HG03060 (cell line): ENCODE measurements around the gene IL17RB.

ENCODE experiments used
- ATAC-seq: cut with Tn5 transposase; IDR thresholded peaks from one replicate; pipeline ENCODE4 v1.9.1; 2021; ENCODE audit warnings: low read depth, moderate number of reproducible peaks; ENCODE audit not compliant: unreplicated experiment

IL17RB gene

DNA sequence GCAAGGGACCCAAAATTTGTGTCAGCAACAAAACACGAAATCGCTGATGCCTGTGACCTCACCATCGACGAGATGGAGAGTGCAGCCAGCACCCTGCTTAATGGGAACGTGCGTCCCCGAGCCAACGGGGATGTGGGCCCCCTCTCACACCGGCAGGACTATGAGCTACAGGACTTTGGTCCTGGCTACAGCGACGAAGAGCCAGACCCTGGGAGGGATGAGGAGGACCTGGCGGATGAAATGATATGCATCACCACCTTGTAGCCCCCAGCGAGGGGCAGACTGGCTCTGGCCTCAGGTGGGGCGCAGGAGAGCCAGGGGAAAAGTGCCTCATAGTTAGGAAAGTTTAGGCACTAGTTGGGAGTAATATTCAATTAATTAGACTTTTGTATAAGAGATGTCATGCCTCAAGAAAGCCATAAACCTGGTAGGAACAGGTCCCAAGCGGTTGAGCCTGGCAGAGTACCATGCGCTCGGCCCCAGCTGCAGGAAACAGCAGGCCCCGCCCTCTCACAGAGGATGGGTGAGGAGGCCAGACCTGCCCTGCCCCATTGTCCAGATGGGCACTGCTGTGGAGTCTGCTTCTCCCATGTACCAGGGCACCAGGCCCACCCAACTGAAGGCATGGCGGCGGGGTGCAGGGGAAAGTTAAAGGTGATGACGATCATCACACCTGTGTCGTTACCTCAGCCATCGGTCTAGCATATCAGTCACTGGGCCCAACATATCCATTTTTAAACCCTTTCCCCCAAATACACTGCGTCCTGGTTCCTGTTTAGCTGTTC, 35.0 kb upstream of the IL17RB start:
- no peak for ATAC-seq

DNA sequence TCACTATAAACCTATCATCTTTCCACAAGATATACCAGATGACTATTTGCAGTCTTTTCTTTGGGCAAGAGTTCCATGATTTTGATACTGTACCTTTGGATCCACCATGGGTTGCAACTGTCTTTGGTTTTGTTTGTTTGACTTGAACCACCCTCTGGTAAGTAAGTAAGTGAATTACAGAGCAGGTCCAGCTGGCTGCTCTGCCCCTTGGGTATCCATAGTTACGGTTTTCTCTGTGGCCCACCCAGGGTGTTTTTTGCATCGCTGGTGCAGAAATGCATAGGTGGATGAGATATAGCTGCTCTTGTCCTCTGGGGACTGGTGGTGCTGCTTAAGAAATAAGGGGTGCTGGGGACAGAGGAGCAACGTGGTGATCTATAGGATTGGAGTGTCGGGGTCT, 33.9 kb upstream of the IL17RB start:
- ATAC-seq = no peak

DNA sequence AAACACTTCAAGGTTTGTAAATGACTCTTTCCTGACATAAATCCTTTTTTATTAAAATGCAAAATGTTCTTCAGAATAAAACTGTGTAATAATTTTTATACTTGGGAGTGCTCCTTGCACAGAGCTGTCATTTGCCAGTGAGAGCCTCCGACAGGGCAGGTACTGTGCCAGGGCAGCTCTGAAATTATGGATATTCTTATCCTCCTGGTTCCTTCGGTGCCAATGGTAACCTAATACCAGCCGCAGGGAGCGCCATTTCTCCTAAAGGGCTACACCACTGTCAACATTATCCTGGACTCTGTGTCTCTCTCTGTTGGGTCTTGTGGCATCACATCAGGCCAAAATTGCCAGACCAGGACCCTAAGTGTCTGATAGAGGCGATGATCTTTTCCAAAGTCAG, 33.1 kb upstream of the IL17RB start:
- no peak for ATAC-seq

DNA sequence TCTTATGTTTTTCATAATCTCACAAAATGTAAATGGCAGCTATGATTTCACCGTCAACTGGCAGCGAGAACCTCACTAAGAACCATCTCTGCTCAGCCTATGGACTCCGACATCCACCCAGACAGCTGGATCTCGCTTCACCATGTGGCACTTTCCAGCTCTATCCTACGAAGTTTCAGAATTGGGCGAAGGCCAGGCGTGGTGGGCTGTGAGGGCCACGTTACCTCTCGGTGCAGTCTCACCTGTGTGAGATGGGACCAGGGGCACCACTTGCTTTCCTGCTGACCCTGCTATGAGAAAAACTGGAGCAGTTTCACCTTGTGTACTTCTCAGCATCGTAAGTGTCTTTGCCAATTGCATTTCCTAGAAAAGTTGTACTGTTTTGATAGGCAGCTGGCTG, 32.5 kb upstream of the IL17RB start:
- ATAC-seq = no peak

DNA sequence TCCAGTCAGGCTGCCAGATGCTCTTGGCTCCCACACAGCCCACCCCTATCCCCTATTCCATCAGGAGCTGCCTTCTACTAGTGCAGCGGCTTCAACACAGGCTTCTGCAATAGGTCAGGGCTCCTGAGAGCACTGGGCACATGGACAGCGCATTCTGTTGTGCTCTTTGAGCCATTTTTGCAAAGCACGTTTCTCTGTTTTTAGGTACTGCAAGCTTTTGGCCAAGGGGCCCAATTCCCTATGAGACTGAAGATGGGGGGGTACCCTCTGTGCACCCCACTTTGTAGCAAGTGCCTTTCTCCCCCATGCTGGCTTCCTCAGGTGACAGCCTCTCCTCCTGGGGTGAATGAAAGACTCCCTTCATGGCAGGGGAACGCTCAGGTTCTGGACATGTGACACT, 31.3 kb upstream of the IL17RB start:
- no peak for ATAC-seq

DNA sequence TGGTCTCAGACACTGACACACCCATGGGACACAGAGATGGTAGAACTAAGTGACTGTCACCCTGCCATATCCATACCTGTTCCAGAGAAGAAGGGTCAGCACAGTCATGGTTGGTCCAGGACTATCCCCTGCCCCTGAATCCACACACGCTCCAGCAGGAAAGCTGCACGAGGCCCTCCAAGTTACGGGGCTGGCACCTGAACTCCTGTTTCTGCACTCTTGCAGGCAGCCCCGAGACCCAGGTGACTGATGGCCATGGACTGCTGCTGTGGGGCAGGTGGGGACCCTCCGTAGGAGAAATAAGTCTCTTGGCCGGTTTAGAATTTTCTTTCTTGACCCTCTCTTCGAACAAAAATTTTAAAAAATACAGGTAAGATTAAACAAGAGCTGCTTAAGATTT, 30.7 kb upstream of the IL17RB start:
- ATAC-seq = no peak

DNA sequence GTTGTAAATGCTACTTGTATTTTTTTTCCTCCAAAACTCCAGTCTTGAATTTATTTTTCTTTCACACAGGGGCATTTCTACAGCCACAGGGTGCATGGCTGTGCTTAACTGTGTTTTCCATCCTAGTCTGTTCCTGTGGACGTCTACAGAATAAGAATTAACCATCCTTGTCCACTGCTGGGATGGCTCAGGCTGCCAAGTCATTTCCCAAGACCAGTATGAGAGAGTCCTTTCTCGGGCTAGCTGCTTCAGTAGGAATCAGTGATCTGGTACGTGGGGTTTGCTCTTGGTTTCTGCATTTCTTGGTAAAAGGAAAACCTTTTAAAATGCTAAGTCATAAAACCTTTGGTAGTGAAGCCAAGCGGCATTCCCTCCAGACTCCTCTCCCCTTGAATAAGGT, 29.9 kb upstream of the IL17RB start:
- no peak for ATAC-seq

DNA sequence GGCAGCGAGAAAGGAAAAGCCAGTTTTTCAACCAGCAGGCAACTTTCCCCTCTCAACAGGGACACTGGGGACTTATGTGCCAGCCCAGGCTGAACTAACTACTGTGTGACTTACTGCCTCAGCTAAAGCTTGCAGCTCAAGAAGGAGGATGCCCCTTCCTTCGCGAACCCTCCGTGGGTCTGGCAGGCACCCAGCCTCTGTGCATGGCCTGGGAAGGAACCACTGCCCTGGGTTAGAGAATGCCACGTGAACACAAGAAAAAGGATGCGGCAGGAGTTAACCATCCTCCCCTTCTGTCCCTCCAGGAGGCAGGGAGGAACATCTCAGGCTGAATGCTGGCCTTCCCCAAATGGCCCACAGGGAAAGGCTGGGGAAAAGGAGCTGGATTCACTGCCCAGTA, 29.2 kb upstream of the IL17RB start:
- no peak for ATAC-seq

DNA sequence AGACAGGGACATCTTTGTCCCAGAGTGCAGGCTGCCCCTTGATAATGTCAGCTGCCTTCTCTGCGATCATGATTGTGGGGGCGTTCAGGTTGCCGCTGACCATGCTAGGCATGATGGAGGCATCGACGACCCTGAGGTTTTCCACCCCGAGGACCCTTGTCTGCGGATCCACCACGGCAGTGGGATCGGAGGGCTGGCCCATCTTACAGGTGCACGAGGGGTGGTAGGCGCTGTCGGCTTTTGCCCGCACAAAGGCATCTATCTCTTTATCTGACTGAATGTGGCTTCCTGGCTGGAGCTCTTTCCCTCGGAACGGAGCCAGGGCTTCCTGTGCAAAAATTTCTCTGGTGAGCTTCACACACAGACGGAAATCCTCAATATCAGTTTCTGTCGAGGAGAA, 28.6 kb upstream of the IL17RB start:
- ATAC-seq = no peak

DNA sequence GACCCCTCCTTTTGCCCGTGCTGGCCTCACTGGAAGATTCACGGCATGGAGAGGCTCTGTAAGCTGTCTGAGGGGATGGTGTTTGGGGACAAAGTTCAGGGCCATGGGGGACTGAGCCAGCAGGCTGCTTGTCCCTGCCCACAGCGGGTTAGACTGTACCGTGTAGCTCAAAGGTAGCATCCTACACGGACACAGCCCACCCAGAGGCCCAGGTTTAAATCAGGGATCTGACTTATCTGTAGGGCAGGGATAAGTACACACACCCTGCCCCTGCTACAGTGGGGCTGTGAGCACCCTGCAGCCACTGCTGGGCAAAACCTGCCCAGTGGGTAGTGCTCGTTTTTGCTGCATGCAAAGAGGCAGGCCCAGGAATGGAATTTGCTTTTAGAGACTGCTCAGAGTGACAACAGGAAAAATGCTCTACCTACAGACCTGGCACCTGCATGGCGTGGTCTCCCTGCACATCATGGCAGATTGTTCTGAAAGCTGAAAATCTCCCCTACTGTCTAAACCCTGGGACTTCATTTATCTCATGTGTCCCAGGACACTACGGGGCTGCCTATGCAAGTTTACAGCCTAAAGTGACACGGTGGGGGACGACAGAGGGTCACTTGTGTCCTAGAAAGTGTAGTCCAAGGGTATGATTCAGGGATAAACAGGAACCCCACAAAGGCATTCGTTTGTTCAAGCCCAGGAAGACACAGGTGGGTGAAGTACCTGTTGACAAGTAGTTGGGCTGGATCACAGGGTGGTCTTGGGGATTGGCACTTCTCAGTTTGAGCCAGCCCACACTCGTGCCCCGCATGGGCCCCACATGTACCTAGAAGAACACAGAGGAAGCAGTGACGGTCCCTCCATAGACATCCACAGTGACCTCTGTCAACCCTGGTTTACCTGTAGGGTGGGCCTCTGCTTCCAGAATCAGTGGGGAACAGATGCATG, 27.9 kb upstream of the IL17RB start:
- no peak for ATAC-seq

DNA sequence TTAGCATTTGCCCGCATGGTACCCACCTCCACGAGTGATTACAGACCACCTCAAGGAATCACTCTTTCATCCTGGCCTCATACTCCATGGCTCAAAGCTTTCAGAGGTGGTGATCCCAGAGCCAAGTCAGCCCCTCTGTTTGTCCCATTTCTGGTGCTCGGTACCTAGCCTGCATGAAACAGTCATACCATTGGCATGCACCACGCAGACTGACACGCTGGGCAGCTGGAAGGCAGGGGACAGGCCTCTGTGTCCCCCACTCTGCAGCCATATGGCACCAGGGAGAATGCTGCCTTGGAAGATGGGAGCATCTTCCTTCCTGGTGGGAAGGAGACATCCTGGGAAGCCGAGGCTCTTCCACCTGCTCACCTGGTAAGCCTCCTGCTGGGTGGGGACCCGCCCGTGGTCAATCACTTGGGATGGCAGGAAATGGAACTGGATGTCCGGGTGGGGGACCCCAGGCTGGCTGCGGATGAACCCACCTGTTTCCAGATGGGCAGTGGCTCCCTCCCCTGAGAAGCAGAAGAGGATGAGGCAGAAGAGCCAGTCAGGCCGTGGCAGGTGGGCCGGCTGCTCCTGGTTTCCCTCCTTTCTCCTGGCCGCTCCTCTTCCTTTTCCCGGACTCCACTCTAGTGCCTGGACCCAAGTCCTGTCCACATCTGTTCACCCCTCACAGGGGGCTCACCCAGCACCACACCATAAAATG, 27.1 kb upstream of the IL17RB start:
- no peak for ATAC-seq

DNA sequence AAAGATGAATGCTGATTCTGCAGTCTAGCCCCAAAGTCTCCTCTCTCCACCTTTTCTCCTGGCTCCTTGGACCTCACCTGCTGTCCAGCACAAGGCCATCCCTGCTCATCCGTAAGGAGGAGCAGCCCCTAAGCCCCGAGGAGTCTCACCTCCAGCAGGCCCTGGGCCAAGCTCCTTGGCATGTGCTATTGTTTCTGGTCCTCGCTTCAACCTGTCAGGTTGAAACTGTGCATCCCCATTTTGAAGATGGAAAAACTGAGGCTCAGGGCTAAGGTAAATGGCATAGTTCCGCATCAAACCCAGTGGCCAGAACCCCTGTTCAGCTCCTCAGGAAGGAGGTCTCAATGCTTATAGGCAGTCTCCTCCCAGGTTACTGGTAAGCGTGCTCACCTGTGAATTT, 26.3 kb upstream of the IL17RB start:
- ATAC-seq = no peak

DNA sequence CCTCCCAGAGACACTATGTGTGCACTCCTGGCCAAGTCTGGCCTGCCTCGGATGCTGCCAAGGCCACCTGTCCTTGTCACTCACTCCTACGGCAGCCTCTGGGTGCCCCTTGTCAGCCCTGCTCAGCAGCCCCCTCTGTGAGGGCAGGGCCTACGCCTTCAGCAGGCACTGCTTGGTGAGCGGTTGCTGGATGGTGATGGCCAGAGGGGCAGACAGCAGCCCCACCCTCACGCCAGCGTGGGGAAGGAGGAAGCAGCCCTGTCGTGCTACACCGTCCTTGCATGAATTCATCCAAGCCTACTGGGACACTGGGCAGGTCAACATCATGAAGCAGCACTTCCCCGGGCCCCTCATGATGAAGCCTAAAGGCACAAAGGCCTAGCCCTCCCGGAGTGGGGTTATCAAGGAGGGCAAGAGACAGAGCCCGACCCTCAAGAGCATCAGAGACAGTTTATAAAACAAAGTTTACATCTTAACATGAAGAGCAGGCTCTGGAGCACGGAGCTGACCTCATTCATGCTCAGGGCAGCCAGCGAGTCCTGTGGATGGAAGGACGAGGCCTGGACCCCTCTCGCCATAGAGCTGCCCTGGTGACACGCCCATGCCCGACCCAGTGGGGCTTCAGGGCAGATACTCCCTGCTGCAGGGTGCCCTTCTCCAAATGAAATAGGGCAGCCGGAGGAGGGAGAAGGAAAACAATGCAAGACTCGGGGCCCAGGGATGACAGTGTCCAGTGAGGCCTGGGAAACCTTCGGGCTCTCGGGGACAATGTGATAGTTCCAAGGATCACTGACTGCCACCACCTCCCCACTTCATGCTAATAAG, 25.4 kb upstream of the IL17RB start:
- no peak for ATAC-seq

DNA sequence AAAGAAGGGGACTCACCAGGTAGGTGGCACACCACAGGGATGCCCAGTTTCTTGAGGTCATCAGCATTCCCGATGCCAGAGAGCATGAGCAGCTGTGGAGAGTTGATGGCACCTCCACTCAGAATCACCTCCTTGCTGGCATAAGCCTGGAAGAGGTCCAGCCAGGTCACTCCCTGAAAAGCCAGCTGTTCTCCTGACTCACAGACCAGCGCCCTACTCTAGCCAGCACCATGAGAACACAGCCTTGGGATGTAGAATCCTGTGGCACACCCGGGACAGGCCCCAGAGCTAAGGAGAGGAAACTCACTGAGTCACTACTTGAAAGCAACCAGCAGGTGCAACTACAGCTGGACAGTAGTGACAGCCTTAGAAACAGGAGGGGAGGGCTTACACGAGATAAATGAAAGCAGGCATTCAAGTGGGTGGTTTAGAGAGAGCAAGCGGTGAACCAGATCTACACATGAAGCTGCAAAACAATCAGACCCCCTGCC, 24.7 kb upstream of the IL17RB start:
- ATAC-seq = no peak

DNA sequence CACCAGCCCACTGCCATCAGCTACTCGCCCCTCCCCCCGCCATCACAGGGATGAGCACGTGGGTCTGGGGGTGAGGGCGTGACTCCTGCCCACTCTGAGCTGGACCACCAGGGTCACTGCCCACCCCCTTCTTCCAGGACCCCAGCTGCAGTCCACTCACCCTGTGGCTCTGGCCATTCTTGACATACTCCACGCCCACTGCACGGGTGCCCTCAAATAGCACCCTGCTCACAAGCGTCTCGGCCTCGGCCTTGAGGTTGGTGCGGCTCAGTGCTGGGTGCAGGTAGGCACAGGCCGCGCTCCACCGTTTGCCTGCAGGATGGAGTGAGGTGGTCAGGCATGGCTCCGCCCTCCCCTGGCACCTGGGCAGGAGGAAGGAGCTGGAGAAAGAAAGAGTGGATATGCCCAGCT, 24.0 kb upstream of the IL17RB start:
- no peak for ATAC-seq

DNA sequence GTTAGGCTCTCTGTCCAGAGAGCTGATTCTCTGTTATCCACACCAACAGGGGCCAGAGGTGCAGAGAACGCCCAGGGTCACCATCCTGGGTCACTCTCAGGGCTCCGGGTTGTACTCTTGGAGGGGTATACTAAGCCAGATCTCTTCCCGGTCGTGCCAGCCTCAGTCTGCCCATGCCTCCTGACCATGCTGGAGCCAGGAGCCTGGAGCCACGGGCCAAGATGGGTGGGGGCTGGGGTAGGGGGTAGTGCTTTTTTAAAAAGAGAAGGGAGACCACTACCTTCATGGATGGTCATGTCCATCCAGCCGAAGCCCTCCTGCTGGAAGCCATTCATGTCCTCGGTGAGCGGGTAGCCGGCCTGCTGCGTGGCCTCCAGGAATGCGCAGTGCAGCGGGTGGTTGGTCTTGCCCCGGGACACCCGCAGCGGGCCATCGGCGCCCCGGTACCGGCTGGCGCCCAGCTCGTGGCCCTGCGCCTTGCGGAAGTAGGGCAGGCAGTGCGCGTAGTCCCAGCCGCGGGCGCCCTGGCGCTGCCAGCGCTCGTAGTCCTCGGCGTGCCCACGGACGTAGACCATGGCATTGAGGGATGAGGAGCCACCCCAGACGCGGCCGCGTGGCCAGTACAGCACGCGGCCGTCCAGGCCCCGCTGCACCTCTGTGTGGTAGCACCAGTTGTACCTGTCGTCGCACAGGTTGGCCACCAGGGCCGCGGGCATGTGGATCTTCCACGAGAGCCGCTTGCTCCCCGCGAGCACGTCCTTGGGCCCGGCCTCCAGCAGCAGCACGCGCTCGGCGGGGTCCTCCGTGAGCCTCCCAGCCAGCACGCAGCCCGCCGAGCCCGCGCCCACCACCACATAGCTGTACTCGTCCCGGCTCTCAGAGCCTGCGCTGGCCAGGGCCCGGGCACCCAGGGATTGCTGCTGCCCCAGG, 23.1 kb upstream of the IL17RB start:
- no peak for ATAC-seq

DNA sequence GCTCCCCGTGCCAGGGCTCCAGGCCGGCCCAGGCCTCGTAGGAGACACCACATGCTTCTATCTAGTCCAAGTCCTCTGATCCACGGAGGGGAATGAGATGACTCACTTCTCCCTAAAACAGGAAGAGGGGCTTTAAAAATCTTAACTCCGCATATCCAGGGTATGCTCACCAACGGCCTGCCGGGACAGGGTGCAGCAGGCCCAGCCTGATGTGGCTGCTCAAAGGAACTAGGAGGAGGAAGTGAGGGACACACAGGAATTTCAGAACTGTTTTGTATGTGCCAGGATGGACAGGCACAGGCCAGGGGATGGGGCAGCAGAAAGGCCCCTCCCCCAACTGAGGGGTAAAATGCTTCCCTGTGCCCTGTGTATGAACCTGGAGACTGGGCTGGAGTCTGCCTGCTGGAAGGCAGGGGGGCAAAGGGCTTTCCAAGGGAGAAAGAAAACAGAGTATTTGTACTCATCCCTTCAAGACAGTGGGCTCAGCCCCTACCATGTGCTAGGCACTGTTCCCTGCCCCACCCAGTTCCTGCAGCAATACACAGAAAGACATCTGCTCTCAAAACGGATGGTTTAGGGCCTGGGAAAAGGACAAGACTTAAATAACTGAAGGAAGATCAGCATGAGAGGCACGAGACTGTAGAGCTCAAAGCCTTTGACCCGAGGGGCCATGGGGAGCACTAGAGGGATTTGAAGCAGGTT, 22.3 kb upstream of the IL17RB start:
- ATAC-seq = no peak

DNA sequence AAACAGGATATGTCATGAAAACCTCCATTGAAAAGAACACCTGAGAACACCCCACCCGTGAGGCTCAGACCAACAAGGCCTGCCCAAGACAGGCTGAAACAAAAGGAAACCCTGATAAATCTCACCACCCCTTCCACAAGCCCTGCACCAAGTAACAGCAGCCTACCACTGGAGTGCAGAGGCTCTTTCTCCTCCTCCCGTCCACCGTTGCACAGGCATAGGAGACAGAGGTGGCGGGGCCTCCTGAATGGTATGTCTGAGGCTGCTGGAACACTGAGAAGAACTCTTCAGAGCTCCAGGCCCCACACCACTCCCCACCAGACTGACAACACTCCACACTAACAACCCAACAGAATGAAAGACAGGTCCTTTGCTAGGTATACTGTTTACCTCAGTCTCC, 21.6 kb upstream of the IL17RB start:
- ATAC-seq = no peak

DNA sequence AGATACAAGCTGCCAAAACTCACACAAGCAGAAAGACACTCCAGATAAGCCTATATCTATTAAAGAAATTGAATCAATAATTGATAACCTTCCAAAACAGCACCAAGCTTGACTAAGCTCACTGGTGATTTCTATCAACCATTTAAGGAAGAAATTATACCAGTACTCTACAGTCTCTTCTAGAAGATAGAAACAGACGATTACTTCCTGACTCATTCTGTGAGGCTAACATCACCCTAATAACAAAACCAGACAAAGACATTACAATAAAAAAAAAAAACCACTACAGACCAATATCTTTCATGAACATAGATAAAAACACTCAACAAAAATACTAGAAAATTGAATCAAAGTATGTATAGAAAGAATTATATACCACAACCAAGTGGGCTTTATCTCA, 20.3 kb upstream of the IL17RB start:
- no peak for ATAC-seq
